GM21390 (cell line): ENCODE measurements around the gene NUS1.
"Not testable (repeated sequence)": the region's sequence is repeated elsewhere in the genome, so short reads cannot be mapped to it uniquely, and the experiment has no call there.

Experiments
- ATAC-seq: cut with Tn5 transposase; IDR thresholded peaks from one replicate; pipeline ENCODE4 v1.9.1; 2021; ENCODE audit not compliant: unreplicated experiment

Gene NUS1

GRCh38 chr6:117706936-117707509, 31.8 kb downstream of the NUS1 start:
- not testable (repeated sequence) for ATAC-seq

GRCh38 chr6:117711369-117711768, 36.1 kb downstream of the NUS1 start:
- ATAC-seq: no peak

GRCh38 chr6:117718895-117719294, 43.6 kb downstream of the NUS1 start:
- no peak for ATAC-seq

GRCh38 chr6:117721520-117721919, 46.3 kb downstream of the NUS1 start:
- ATAC-seq: not testable (repeated sequence)

- ATAC-seq: no peak
These were observed 53.4 kb downstream of the NUS1 start for GRCh38 chr6:117728626-117729025.

GRCh38 chr6:117729613-117730012, 54.3 kb downstream of the NUS1 start:
- no peak for ATAC-seq

GRCh38 chr6:117733341-117733740, 58.1 kb downstream of the NUS1 start:
- no peak for ATAC-seq

- no peak for ATAC-seq
These were observed 64.6 kb downstream of the NUS1 start for GRCh38 chr6:117739869-117740268.

GRCh38 chr6:117740605-117741004, 65.3 kb downstream of the NUS1 start:
- no peak for ATAC-seq

- not testable (repeated sequence) for ATAC-seq
These were observed 75.4 kb downstream of the NUS1 start for GRCh38 chr6:117750675-117751074.
